ENCODE measurements around the gene MLLT6. TPM values are rescaled to one million over a fixed set of nuclear protein-coding genes. Genes with fewer than 3 reads are reported as not detected.

The MLLT6 gene
- total and polyA plus RNA-seq, 2 of the 4 experiments (the other 2 are of a cell fraction), result 7.2 to 21.2 TPM

DNA sequence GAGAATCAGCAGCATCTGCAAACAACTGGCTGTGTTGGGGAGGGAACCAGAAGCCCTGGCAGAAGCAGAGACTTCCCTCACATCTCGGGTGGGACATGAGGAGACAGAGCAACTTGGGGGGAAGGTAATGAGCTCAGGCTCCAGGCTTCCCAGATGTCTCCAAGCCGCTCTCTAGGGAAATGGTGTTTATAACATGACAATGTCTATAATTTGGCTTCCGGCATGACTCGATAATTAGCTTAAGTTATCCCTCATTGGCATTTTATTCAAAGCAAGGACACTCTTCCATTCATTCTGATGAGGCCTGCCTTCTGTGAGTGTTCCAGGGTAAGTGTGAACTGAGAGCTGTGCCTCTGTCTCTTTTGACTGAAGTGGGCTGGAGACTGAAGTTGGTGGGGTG, 14.7 kb upstream of the MLLT6 start:
- no peak overlapping the region for H4K91ac ChIP-seq (ENCODE audit: insufficient read depth, low read depth, low read length)
- dilution Hi-C loops (cut with HindIII; ENCODE audit: low sequenced_read_pairs, unreplicated experiment), result no loop called here

More for the DNA sequence above, 14.7 kb upstream of the MLLT6 start:
- no peak overlapping the region for H3K14ac ChIP-seq (replicated peaks; ENCODE audit: low read depth, low read length)
- H4K8ac ChIP-seq (ENCODE audit: low read depth in 2 of 2, low read length in 2 of 2), result no peak overlapping the region
- in situ Hi-C loops (cut with MboI; ENCODE audit: low sequenced_read_pairs) (no loop called here), intact Hi-C loops (cut with micrococcal nuclease) (no loop called here)
- ATAC-seq (ENCODE audit: low read depth) (no peak), DNase-seq (no peak)
- H2BK120ac ChIP-seq (ENCODE audit: low read depth, low read length), result no peak overlapping the region
- no peak overlapping the region for H2BK5ac ChIP-seq (ENCODE audit: low read depth, low read length, poor library complexity, severe bottlenecking)
- WGBS, 2 experiments (ENCODE audit: extremely low coverage in 2 of 2, insufficient read length in 1 of 2), result no CpG with 5 or more reads among the region's 4 CpGs
- no peak overlapping the region for H2AK5ac ChIP-seq (ENCODE audit: low read depth, low read length)
- no peak overlapping the region for H2AFZ ChIP-seq (replicated peaks; ENCODE audit: low read length, poor library complexity)
- H3K4ac ChIP-seq (ENCODE audit: low read depth, low read length), result no peak overlapping the region
- peaks cover 7% of the 10 kb centered on the region; the same call in 1 of the 2 replicates for H3K4me1 ChIP-seq (ENCODE audit: control insufficient read depth, insufficient read depth, low read length)
- H3K27ac ChIP-seq (ENCODE audit: insufficient read depth, low read length), result no peak overlapping the region
- H4K5ac ChIP-seq (ENCODE audit: low read depth, low read length), result no peak overlapping the region
- peaks cover 5% of the 10 kb centered on the region; the same call in 1 of the 2 replicates for H3K9me1 ChIP-seq (ENCODE audit: insufficient read depth, low read length)
- H3K4me3 ChIP-seq (ENCODE audit: insufficient read depth, low read depth, low read length), result no peak overlapping the region
- H3K36me3 ChIP-seq (ENCODE audit: control insufficient read depth, insufficient read depth, low read length), result no peaks in the 10 kb centered on the region
- H3K56ac ChIP-seq (ENCODE audit: extremely low read depth, insufficient read depth, low read length), result no peak overlapping the region
- H3K9ac ChIP-seq (ENCODE audit: low read depth, low read length), result no peak overlapping the region
- no peak overlapping the region for H2AK9ac ChIP-seq (replicated peaks; ENCODE audit: low read depth, low read length, poor library complexity)
- no peak for TF ChIP-seq CEBPB (IDR thresholded peaks at IDR 0.05; ENCODE audit: low read depth, low read length)
- TF ChIP-seq RFX5 (IDR thresholded peaks at IDR 0.05; ENCODE audit: low read depth, low read length), result no peak
- TF ChIP-seq MAFK (IDR thresholded peaks at IDR 0.05; ENCODE audit: low read depth, low read length), result no peak
- TF ChIP-seq MXI1 (IDR thresholded peaks at IDR 0.05; ENCODE audit: borderline replicate concordance, low read depth, low read length), result no peak
- TF ChIP-seq POLR2A (IDR thresholded peaks at IDR 0.05; ENCODE audit: low read depth, low read length), result no peak
- TF ChIP-seq, protein P1, sequence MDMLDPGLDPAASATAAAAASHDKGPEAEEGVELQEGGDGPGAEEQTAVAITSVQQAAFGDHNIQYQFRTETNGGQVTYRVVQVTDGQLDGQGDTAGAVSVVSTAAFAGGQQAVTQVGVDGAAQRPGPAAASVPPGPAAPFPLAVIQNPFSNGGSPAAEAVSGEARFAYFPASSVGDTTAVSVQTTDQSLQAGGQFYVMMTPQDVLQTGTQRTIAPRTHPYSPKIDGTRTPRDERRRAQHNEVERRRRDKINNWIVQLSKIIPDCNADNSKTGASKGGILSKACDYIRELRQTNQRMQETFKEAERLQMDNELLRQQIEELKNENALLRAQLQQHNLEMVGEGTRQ (IDR thresholded peaks at IDR 0.05; ENCODE audit: low read depth, low read length), result no peak
- no peak for TF ChIP-seq NFE2L2 (IDR thresholded peaks at IDR 0.05; ENCODE audit: low read depth, low read length)
- TF ChIP-seq CHD1 (IDR thresholded peaks at IDR 0.05; ENCODE audit: low read depth, low read length), result no peak
- TF ChIP-seq CTCF (conservative IDR thresholded peaks at IDR 0.05; ENCODE audit: low read depth, low read length), result no peak
- no peak for TF ChIP-seq RAD21 (IDR thresholded peaks at IDR 0.05; ENCODE audit: low read length)
- no peak for TF ChIP-seq SMC3 (IDR thresholded peaks at IDR 0.05; ENCODE audit: low read depth, low read length)
- no peak for TF ChIP-seq RCOR1 (IDR thresholded peaks at IDR 0.05; ENCODE audit: insufficient replicate concordance, low read length)
- TF ChIP-seq MAZ (IDR thresholded peaks at IDR 0.05; ENCODE audit: borderline replicate concordance, low read depth, low read length), result no peak
- no peak for TF ChIP-seq FOS (IDR thresholded peaks at IDR 0.05; ENCODE audit: low read depth, low read length)
- TF ChIP-seq, protein P2, sequence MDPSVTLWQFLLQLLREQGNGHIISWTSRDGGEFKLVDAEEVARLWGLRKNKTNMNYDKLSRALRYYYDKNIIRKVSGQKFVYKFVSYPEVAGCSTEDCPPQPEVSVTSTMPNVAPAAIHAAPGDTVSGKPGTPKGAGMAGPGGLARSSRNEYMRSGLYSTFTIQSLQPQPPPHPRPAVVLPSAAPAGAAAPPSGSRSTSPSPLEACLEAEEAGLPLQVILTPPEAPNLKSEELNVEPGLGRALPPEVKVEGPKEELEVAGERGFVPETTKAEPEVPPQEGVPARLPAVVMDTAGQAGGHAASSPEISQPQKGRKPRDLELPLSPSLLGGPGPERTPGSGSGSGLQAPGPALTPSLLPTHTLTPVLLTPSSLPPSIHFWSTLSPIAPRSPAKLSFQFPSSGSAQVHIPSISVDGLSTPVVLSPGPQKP (IDR thresholded peaks at IDR 0.05; ENCODE audit: borderline replicate concordance, low read depth, low read length), result no peak
- no peak for TF ChIP-seq BHLHE40 (IDR thresholded peaks at IDR 0.05; ENCODE audit: low read depth, low read length)
- no peak overlapping the region for H3K18ac ChIP-seq (ENCODE audit: low read depth, low read length)
- H3K4me2 ChIP-seq (ENCODE audit: low read depth, low read length), result no peak overlapping the region
- H3K27me3 ChIP-seq (ENCODE audit: control insufficient read depth, insufficient read depth, low read length), result peaks cover 2% of the 10 kb centered on the region; the same call in 1 of the 2 replicates
- ChIA-PET POLR2A (ENCODE audit: unreplicated experiment) (interaction anchor here (1.0 kb wide), 1 partner anchor 12 kb away, joined by 3 read pairs; no protein-coding TSS in a partner anchor), CTCF (interaction anchor here (2.8 kb wide), 1 partner anchor 13 kb away, joined by 9 read pairs; no protein-coding TSS in a partner anchor)
- no peak overlapping the region for H2BK15ac ChIP-seq (ENCODE audit: low read depth, low read length)
- no peaks in the 10 kb centered on the region for H3K79me1 ChIP-seq (ENCODE audit: low read depth in 1 of 2, low read length in 2 of 2)
- H3K9me3 ChIP-seq (ENCODE audit: control insufficient read depth, insufficient read depth, low read length), result no peaks in the 10 kb centered on the region
- H2BK20ac ChIP-seq (ENCODE audit: low read depth, low read length), result no peak overlapping the region
- no peaks in the 10 kb centered on the region for H4K20me1 ChIP-seq (ENCODE audit: insufficient read depth, low read length)
- no peak overlapping the region for H3K23ac ChIP-seq (ENCODE audit: low read depth, low read length)
- no TSS peak for BruUV-seq (replicated peaks)
